ENCODE data around the gene WDCP.

The WDCP gene

GRCh38 chr2:24075259-24075658 lies 28.1 kb upstream of the WDCP start:
- TF ChIP-seq TSHZ2 (CRISPR knock-in tag; IDR thresholded peaks at IDR 0.05): no peak
- no peak for TF ChIP-seq PPARA (CRISPR knock-in tag; IDR thresholded peaks at IDR 0.05; ENCODE audit: borderline replicate concordance)
- TF ChIP-seq TOX (CRISPR knock-in tag; IDR thresholded peaks at IDR 0.05; ENCODE audit: borderline replicate concordance): no peak
- TF ChIP-seq TCF4 (CRISPR knock-in tag; IDR thresholded peaks at IDR 0.05; ENCODE audit: borderline replicate concordance): no peak
- no peak for TF ChIP-seq ZNF565 (CRISPR knock-in tag; conservative IDR thresholded peaks at IDR 0.05; ENCODE audit: low read depth)
- TF ChIP-seq, protein P1, sequence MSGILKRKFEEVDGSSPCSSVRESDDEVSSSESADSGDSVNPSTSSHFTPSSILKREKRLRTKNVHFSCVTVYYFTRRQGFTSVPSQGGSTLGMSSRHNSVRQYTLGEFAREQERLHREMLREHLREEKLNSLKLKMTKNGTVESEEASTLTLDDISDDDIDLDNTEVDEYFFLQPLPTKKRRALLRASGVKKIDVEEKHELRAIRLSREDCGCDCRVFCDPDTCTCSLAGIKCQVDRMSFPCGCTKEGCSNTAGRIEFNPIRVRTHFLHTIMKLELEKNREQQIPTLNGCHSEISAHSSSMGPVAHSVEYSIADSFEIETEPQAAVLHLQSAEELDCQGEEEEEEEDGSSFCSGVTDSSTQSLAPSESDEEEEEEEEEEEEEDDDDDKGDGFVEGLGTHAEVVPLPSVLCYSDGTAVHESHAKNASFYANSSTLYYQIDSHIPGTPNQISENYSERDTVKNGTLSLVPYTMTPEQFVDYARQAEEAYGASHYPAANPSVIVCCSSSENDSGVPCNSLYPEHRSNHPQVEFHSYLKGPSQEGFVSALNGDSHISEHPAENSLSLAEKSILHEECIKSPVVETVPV (CRISPR knock-in tag; IDR thresholded peaks at IDR 0.05): no peak
- TF ChIP-seq ZFP3 (CRISPR knock-in tag; IDR thresholded peaks at IDR 0.05): no peak
- ATAC-seq: no peak

DNA sequence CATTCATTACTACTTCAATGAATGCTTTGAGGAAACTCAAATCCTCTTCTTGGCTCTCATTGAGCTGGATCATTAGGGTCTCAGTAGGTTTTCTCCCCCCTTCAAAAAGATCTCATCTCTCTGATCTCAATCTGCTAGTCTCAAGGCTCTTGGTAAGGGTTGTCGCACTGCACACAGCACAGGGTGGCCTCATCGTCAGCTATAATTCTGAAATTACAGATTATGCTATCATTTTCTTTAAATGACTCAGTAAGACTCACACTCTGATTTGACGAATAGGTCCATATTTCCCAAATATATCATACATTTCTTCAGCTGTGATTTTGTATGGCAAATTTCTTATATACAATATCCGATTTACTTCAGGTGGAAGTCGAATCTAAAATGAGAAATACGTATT lies 26.6 kb upstream of the WDCP start:
- TF ChIP-seq ZFP3 (CRISPR knock-in tag; IDR thresholded peaks at IDR 0.05) (no peak), OSR1 (CRISPR knock-in tag; IDR thresholded peaks at IDR 0.05) (no peak)
- ATAC-seq: no peak

GRCh38 chr2:24072259-24072658 lies 25.1 kb upstream of the WDCP start:
- TF ChIP-seq ESRRG (CRISPR knock-in tag; IDR thresholded peaks at IDR 0.05) (no peak), CSDC2 (CRISPR knock-in tag; IDR thresholded peaks at IDR 0.05) (no peak), ZNF70 (CRISPR knock-in tag; IDR thresholded peaks at IDR 0.05) (no peak), GLIS3 (CRISPR knock-in tag; IDR thresholded peaks at IDR 0.05) (no peak), CREB5 (CRISPR knock-in tag; IDR thresholded peaks at IDR 0.05; ENCODE audit: low read depth) (no peak), TSHZ2 (CRISPR knock-in tag; IDR thresholded peaks at IDR 0.05) (no peak), ZC3H10 (CRISPR knock-in tag; IDR thresholded peaks at IDR 0.05) (no peak), BACH2 (CRISPR knock-in tag; IDR thresholded peaks at IDR 0.05; ENCODE audit: borderline replicate concordance) (no peak), TOX (CRISPR knock-in tag; IDR thresholded peaks at IDR 0.05; ENCODE audit: borderline replicate concordance) (no peak), POU6F1 (CRISPR knock-in tag; IDR thresholded peaks at IDR 0.05; ENCODE audit: borderline replicate concordance, low read depth) (no peak), RARB (CRISPR knock-in tag; IDR thresholded peaks at IDR 0.05) (no peak), TCF4 (CRISPR knock-in tag; IDR thresholded peaks at IDR 0.05; ENCODE audit: borderline replicate concordance) (no peak), ZNF8 (CRISPR knock-in tag; IDR thresholded peaks at IDR 0.05) (no peak), SNAI2 (CRISPR knock-in tag; IDR thresholded peaks at IDR 0.05) (no peak)
- TF ChIP-seq, protein P1 (CRISPR knock-in tag; IDR thresholded peaks at IDR 0.05): no peak
- TF ChIP-seq, protein P2, sequence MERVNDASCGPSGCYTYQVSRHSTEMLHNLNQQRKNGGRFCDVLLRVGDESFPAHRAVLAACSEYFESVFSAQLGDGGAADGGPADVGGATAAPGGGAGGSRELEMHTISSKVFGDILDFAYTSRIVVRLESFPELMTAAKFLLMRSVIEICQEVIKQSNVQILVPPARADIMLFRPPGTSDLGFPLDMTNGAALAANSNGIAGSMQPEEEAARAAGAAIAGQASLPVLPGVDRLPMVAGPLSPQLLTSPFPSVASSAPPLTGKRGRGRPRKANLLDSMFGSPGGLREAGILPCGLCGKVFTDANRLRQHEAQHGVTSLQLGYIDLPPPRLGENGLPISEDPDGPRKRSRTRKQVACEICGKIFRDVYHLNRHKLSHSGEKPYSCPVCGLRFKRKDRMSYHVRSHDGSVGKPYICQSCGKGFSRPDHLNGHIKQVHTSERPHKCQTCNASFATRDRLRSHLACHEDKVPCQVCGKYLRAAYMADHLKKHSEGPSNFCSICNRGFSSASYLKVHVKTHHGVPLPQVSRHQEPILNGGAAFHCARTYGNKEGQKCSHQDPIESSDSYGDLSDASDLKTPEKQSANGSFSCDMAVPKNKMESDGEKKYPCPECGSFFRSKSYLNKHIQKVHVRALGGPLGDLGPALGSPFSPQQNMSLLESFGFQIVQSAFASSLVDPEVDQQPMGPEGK (CRISPR knock-in tag; IDR thresholded peaks at IDR 0.05; ENCODE audit: borderline replicate concordance): no peak
- no peak for ATAC-seq
